Measurements from ENCODE around the gene DNAH2.

DNA sequence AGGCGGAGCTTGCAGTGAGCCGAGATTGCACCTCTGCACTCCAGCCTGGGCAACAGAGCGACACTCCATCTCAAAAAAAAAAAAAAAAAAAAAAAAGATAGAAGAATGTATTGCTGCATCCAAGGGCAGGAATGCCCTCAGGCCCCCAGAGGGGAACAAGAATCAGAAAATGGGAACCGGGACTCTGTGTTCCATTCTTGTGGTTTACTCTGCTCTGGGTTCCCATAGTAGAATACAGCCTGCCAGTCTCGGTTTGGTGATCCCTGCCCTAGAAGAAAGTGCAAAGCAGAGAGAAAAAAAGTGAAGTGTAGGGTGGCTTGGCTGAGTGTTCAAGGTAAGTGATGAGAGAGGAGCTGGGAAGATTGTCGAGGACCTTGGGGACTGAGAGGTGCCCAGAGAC, 89.0 kb downstream of the DNAH2 start:
- TF ChIP-seq POLR2AphosphoS5 (IDR thresholded peaks at IDR 0.05; ENCODE audit: low read depth, low read length) (no peak), EP300 (IDR thresholded peaks at IDR 0.05; ENCODE audit: borderline replicate concordance in 1 of 2, low read depth in 2 of 2, low read length in 2 of 2) (no peak)
- TF ChIP-seq, protein P1, sequence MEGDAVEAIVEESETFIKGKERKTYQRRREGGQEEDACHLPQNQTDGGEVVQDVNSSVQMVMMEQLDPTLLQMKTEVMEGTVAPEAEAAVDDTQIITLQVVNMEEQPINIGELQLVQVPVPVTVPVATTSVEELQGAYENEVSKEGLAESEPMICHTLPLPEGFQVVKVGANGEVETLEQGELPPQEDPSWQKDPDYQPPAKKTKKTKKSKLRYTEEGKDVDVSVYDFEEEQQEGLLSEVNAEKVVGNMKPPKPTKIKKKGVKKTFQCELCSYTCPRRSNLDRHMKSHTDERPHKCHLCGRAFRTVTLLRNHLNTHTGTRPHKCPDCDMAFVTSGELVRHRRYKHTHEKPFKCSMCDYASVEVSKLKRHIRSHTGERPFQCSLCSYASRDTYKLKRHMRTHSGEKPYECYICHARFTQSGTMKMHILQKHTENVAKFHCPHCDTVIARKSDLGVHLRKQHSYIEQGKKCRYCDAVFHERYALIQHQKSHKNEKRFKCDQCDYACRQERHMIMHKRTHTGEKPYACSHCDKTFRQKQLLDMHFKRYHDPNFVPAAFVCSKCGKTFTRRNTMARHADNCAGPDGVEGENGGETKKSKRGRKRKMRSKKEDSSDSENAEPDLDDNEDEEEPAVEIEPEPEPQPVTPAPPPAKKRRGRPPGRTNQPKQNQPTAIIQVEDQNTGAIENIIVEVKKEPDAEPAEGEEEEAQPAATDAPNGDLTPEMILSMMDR (IDR thresholded peaks at IDR 0.05; ENCODE audit: control extremely low read depth in 1 of 3, insufficient read depth in 1 of 3, low read depth in 1 of 3, low read length in 3 of 3) = no peak
